Measurements from ENCODE around the gene UBL7.
"Not testable (repeated sequence)": the region's sequence is repeated elsewhere in the genome, so short reads cannot be mapped to it uniquely, and the experiment has no call there.

The UBL7 gene

DNA sequence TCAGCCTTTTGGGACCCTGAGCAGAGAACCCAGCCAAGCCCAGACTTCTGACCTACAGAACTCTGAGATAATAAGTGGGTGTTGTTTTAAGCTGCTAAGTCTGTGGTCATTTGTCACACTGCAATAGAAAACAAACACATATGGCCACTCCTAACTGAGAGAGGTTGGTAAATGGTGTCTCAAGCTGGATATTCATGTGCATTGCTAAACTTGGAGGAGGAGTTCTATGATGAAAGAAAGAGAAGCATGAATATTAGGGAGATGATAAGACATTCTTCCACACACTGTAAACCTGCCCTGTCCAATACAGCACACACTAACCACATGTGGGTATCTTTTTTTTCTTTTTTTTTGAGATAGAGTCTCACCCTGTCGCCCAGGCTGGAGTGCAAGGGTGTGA, 27.8 kb upstream of the UBL7 start:
- no peaks in the 10 kb centered on the region for H3K9me3 ChIP-seq (ENCODE audit: insufficient read depth, low read length)
- no peak overlapping the region for H3K9ac ChIP-seq (ENCODE audit: low read length)
- H3K4me1 ChIP-seq (ENCODE audit: low read length), result peaks cover 9% of the 10 kb centered on the region
- no peak overlapping the region for H3K27ac ChIP-seq (ENCODE audit: low read length)
- TF ChIP-seq, protein P1, sequence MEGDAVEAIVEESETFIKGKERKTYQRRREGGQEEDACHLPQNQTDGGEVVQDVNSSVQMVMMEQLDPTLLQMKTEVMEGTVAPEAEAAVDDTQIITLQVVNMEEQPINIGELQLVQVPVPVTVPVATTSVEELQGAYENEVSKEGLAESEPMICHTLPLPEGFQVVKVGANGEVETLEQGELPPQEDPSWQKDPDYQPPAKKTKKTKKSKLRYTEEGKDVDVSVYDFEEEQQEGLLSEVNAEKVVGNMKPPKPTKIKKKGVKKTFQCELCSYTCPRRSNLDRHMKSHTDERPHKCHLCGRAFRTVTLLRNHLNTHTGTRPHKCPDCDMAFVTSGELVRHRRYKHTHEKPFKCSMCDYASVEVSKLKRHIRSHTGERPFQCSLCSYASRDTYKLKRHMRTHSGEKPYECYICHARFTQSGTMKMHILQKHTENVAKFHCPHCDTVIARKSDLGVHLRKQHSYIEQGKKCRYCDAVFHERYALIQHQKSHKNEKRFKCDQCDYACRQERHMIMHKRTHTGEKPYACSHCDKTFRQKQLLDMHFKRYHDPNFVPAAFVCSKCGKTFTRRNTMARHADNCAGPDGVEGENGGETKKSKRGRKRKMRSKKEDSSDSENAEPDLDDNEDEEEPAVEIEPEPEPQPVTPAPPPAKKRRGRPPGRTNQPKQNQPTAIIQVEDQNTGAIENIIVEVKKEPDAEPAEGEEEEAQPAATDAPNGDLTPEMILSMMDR (IDR thresholded peaks at IDR 0.05; ENCODE audit: low read depth, low read length), result no peak
- TF ChIP-seq EZH2phosphoT487 (IDR thresholded peaks at IDR 0.05; ENCODE audit: low read depth), result no peak
- no peaks in the 10 kb centered on the region for H3K79me2 ChIP-seq (ENCODE audit: low read length)
- H3K36me3 ChIP-seq (replicated peaks; ENCODE audit: low read depth, low read length), result peaks cover 7% of the 10 kb centered on the region
- H4K20me1 ChIP-seq (ENCODE audit: insufficient read depth, low read length), result no peaks in the 10 kb centered on the region
- H3K4me2 ChIP-seq (ENCODE audit: low read length), result no peak overlapping the region
- no peak overlapping the region for H3K4me3 ChIP-seq (ENCODE audit: low read length)
- H2AFZ ChIP-seq (ENCODE audit: low read depth, low read length), result no peak overlapping the region
- no peaks in the 10 kb centered on the region for H3K27me3 ChIP-seq (ENCODE audit: low read depth, low read length)

DNA sequence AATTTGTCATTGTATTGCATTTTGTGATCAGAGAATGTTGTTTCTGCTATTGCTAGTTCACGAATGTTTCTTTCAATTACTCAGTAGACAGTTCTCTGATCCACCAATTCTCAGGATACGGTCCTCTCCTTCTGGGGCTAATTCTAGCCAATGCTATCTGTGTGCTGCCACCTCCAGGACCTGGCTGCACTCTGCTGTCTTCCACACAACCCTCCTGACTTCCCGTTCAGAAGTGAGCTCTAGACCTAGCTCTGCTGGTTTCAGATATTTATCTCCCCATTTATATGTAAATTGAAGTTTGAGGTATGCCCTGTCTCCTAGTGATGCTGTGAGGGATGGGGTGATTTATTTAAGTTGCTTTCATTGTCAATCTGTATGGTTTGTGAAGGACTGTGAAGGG, 21.7 kb upstream of the UBL7 start:
- Histone ChIP-seq H3K4me1 (ENCODE audit: low read length) (no peaks in the 10 kb centered on the region), H2AFZ (ENCODE audit: low read depth, low read length) (no peak overlapping the region), H3K4me3 (ENCODE audit: low read length) (no peak overlapping the region), H3K9me3 (ENCODE audit: insufficient read depth, low read length) (no peaks in the 10 kb centered on the region), H4K20me1 (ENCODE audit: insufficient read depth, low read length) (no peaks in the 10 kb centered on the region), H3K9ac (ENCODE audit: low read length) (no peak overlapping the region), H3K36me3 (replicated peaks; ENCODE audit: low read depth, low read length) (peaks cover 6% of the 10 kb centered on the region), H3K4me2 (ENCODE audit: low read length) (no peak overlapping the region), H3K79me2 (ENCODE audit: low read length) (no peaks in the 10 kb centered on the region), H3K27me3 (ENCODE audit: low read depth, low read length) (no peaks in the 10 kb centered on the region), H3K27ac (ENCODE audit: low read length) (no peak overlapping the region)
- TF ChIP-seq, protein P1 (IDR thresholded peaks at IDR 0.05; ENCODE audit: low read depth, low read length), result peak; percentile 29; the same call in 1 of the 2 replicates
- TF ChIP-seq EZH2phosphoT487 (IDR thresholded peaks at IDR 0.05; ENCODE audit: low read depth), result no peak

DNA sequence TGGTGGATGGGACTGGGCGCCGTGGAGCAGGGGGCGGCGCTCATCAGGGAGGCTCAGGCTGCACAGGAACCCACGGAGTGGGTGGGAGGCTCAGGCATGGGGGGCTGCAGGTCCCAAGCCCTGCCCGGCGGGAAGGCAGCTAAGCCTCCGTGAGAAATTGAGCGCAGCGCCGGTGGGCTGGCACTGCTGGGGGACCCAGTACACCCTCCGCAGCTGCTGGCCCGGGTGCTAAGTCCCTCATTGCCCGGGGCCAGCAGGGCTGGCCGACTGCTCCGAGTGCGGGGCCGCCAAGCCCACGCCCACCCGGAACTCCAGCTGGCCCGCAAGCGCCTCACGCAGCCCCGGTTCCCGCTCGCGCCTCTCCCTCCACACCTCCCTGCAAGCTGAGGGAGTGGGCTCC, 19.4 kb upstream of the UBL7 start:
- not testable (repeated sequence) for H3K79me2 ChIP-seq (ENCODE audit: low read length); H3K27ac ChIP-seq (ENCODE audit: low read length); H3K27me3 ChIP-seq (ENCODE audit: low read depth, low read length); H2AFZ ChIP-seq (ENCODE audit: low read depth, low read length); H4K20me1 ChIP-seq (ENCODE audit: insufficient read depth, low read length); H3K4me2 ChIP-seq (ENCODE audit: low read length); H3K9me3 ChIP-seq (ENCODE audit: insufficient read depth, low read length); H3K4me3 ChIP-seq (ENCODE audit: low read length); H3K9ac ChIP-seq (ENCODE audit: low read length); H3K4me1 ChIP-seq (ENCODE audit: low read length)
- peaks cover 10% of the 10 kb centered on the region for H3K36me3 ChIP-seq (replicated peaks; ENCODE audit: low read depth, low read length)

DNA sequence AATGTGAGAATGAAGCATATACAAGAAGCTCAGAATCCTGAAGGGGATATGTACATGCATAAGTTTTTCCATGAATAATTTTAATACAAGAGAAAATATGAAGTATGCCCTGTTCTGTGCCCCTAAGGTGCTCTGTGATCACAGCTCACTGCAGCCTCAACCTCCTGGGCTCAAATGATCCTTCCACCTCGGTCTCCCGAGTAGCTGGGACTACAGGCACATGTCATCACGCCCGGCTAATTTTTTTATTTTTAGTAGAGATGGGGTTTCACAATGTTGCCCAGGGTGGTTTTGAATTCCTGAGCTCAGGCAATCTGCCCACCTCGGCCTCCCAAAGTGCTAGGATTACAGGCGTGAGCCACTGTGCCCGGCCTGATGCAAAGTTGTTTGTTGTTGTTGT, 10.7 kb upstream of the UBL7 start:
- not testable (repeated sequence) for H3K9me3 ChIP-seq (ENCODE audit: insufficient read depth, low read length); H3K27me3 ChIP-seq (ENCODE audit: low read depth, low read length); H3K27ac ChIP-seq (ENCODE audit: low read length); H3K4me3 ChIP-seq (ENCODE audit: low read length); H3K4me2 ChIP-seq (ENCODE audit: low read length); H2AFZ ChIP-seq (ENCODE audit: low read depth, low read length); H3K9ac ChIP-seq (ENCODE audit: low read length); H4K20me1 ChIP-seq (ENCODE audit: insufficient read depth, low read length); H3K79me2 ChIP-seq (ENCODE audit: low read length); H3K4me1 ChIP-seq (ENCODE audit: low read length)
- H3K36me3 ChIP-seq (replicated peaks; ENCODE audit: low read depth, low read length), result peaks cover 51% of the 10 kb centered on the region

DNA sequence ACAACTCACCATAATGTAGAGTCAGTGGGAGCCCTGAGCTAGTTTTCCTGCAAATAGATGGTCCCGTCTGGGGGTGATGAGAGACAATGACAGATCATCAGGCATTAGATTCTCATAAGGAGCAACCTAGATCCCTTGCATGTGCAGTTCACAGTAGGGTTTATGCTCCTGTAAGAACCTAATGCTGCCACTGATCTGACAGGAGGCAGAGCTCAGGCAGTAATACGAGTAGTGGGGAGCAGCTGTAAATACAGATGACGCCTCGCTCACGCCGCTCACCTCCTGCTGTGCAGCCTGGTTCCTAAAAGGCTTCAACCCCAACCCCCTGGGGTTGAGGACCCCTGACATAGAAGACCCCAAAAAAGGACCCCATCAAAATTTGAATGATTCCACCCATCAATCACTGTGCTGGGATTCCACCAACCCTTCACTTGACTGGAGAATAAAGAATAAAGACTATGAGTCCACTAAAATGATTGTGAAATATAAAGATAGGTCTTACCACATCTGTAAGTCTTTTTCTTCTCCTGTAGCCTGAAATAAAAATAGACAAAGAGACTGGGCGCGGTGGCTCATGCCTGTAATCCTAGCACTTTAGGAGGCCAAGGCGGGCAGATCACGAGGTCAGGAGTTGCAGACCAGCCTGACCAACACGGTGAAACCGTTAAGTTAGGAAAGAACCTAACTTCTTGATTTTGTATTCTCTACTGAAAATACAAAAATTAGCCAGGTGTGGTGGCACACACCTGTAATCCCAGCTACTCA, 9.9 kb upstream of the UBL7 start:
- H3K4me2 ChIP-seq (ENCODE audit: low read length), result no peak overlapping the region
- H3K9me3 ChIP-seq (ENCODE audit: insufficient read depth, low read length), result no peaks in the 10 kb centered on the region
- H3K27me3 ChIP-seq (ENCODE audit: low read depth, low read length), result no peaks in the 10 kb centered on the region
- H3K4me1 ChIP-seq (ENCODE audit: low read length), result no peaks in the 10 kb centered on the region
- TF ChIP-seq, protein P1 (IDR thresholded peaks at IDR 0.05; ENCODE audit: low read depth, low read length), result no peak
- TF ChIP-seq EZH2phosphoT487 (IDR thresholded peaks at IDR 0.05; ENCODE audit: low read depth), result no peak
- no peaks in the 10 kb centered on the region for H4K20me1 ChIP-seq (ENCODE audit: insufficient read depth, low read length)
- no peaks in the 10 kb centered on the region for H3K79me2 ChIP-seq (ENCODE audit: low read length)
- H3K4me3 ChIP-seq (ENCODE audit: low read length), result no peak overlapping the region
- no peak overlapping the region for H3K27ac ChIP-seq (ENCODE audit: low read length)
- no peak overlapping the region for H2AFZ ChIP-seq (ENCODE audit: low read depth, low read length)
- H3K9ac ChIP-seq (ENCODE audit: low read length), result no peak overlapping the region
- H3K36me3 ChIP-seq (replicated peaks; ENCODE audit: low read depth, low read length), result peaks cover 53% of the 10 kb centered on the region
